Transverse colon (tissue), 4 donors: ENCODE data around the gene CPNE6.

ENCODE experiments used
- POLR2AphosphoS5 ChIP-seq, 3 donors: sonication (generic); formaldehyde crosslinking; IDR thresholded peaks; one replicate each; pipeline ENCODE4 v1.6.1; 2016; ENCODE audit warnings: antibody characterized with exemption in 3 of 3
- TF ChIP-seq, protein P1 (sequence below), 5 experiments: fragments of 200-600 bp in 3 of 5; fragments of 450-650 bp in 2 of 5; sonication (generic) in 3 of 5; IDR thresholded peaks; 1 replicate in 2 of 5; 2 replicates in 3 of 5; pipeline ENCODE4 v1.5.1; 2016 to 2017; ENCODE audit warnings: antibody characterized with exemption in 5 of 5, inconsistent platforms in 3 of 5, mild to moderate bottlenecking in 2 of 5, moderate library complexity in 1 of 5

DNA sequence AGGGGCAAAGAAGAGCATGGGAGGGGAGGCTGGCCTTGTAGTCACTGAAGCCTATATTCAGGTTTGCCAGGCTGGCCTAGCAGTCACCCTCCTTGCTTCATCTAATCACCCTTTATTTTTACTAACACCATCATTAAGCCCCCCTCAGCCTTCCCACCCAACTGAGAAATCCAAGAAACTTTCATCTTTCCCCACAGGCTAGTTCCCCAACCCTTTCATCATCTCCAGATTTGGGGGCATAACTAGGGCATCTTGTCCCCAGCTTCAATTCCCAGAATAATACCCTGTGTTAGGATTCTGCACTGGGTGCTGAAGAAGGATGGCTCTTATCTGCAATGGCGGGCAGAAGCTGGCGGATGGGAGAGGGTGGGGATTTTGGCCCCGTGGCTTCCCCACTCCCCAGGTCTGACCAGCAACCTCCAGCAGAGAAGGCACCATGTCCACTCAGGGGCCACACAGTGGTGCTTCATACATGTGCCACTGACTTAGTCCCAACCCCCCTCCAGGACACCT is 29.7 kb downstream of the CPNE6 start:
- no peak for TF ChIP-seq POLR2AphosphoS5 (IDR thresholded peaks at IDR 0.05)
- TF ChIP-seq, protein P1, sequence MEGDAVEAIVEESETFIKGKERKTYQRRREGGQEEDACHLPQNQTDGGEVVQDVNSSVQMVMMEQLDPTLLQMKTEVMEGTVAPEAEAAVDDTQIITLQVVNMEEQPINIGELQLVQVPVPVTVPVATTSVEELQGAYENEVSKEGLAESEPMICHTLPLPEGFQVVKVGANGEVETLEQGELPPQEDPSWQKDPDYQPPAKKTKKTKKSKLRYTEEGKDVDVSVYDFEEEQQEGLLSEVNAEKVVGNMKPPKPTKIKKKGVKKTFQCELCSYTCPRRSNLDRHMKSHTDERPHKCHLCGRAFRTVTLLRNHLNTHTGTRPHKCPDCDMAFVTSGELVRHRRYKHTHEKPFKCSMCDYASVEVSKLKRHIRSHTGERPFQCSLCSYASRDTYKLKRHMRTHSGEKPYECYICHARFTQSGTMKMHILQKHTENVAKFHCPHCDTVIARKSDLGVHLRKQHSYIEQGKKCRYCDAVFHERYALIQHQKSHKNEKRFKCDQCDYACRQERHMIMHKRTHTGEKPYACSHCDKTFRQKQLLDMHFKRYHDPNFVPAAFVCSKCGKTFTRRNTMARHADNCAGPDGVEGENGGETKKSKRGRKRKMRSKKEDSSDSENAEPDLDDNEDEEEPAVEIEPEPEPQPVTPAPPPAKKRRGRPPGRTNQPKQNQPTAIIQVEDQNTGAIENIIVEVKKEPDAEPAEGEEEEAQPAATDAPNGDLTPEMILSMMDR (IDR thresholded peaks at IDR 0.05) = no peak
